Measurements from ENCODE around the gene STOX2.

- TF ChIP-seq CTCF (IDR thresholded peaks at IDR 0.05; ENCODE audit: low read depth, low read length, poor library complexity, severe bottlenecking) (no peak), EZH2phosphoT487 (IDR thresholded peaks at IDR 0.05; ENCODE audit: borderline replicate concordance, low read length) (no peak)
These were observed 125.7 kb downstream of the STOX2 start for GRCh38 chr4:184030764-184031163.

Measured in DOHH2 (cell line).